SK-N-SH treated with all-trans-retinoic acid at 6 μM for 48 hours (cell line): ENCODE results near the gene ARL5A.

Experiments used
- ATAC-seq: fragments of 200-7000 bp; cut with Tn5 transposase; 3 replicates; pipeline ENCODE4 v1.9.1; 2020; ENCODE audit warnings: mild to moderate bottlenecking, moderate library complexity
- ARNTL ChIP-seq: fragments of 450-650 bp; formaldehyde crosslinking; IDR thresholded peaks from 2 replicates; pipeline ENCODE4 v1.5.0; 2020; ENCODE audit warnings: low read depth, mild to moderate bottlenecking, moderate library complexity, borderline replicate concordance
- CREB5 ChIP-seq: fragments of 250-450 bp; sonication (Bioruptor Pico); IDR thresholded peaks from 2 replicates; pipeline ENCODE4 v1.5.1; 2020; ENCODE audit warnings: low read depth, mild to moderate bottlenecking, moderate library complexity
- CSDC2 ChIP-seq: fragments of 250-450 bp; sonication (Bioruptor Pico); IDR thresholded peaks from 2 replicates; pipeline ENCODE4 v1.5.0; 2020; ENCODE audit warnings: mild to moderate bottlenecking, moderate library complexity
- CSRNP3 ChIP-seq: fragments of 250-450 bp; sonication (Bioruptor Pico); IDR thresholded peaks from 2 replicates; pipeline ENCODE4 v1.5.1; 2021; ENCODE audit warnings: mild to moderate bottlenecking, moderate library complexity
- ESRRG ChIP-seq: fragments of 250-450 bp; sonication (Bioruptor Pico); IDR thresholded peaks from 2 replicates; pipeline ENCODE4 v1.6.1; 2021; ENCODE audit warnings: mild to moderate bottlenecking
- GLIS3 ChIP-seq: fragments of 250-450 bp; sonication (Bioruptor Pico); IDR thresholded peaks from 2 replicates; pipeline ENCODE4 v1.5.0; 2020; ENCODE audit warnings: mild to moderate bottlenecking, moderate library complexity
- ISL1 ChIP-seq: fragments of 250-450 bp; sonication (Bioruptor Pico); IDR thresholded peaks from 2 replicates; pipeline ENCODE4 v2.1.2; 2022; ENCODE audit warnings: mild to moderate bottlenecking, moderate library complexity
- OSR1 ChIP-seq: fragments of 250-450 bp; sonication (Bioruptor Pico); IDR thresholded peaks from 2 replicates; pipeline ENCODE4 v1.8.0; 2022; ENCODE audit warnings: moderate library complexity, mild to moderate bottlenecking, inconsistent platforms
- POU6F1 ChIP-seq: fragments of 250-450 bp; sonication (Bioruptor Pico); IDR thresholded peaks from 2 replicates; pipeline ENCODE4 v1.8.0; 2021; ENCODE audit warnings: low read depth, mild to moderate bottlenecking, moderate library complexity, borderline replicate concordance
- PPARA ChIP-seq: fragments of 250-450 bp; sonication (Bioruptor Pico); IDR thresholded peaks from 2 replicates; pipeline ENCODE4 v1.5.0; 2020; ENCODE audit warnings: mild to moderate bottlenecking, borderline replicate concordance
- RARB ChIP-seq: fragments of 250-450 bp; sonication (Bioruptor Pico); IDR thresholded peaks from 2 replicates; pipeline ENCODE4 v1.8.0; 2021; ENCODE audit warnings: mild to moderate bottlenecking, moderate library complexity
- SNAI2 ChIP-seq: fragments of 250-450 bp; sonication (Bioruptor Pico); IDR thresholded peaks from 2 replicates; pipeline ENCODE4 v1.5.0; 2020; ENCODE audit warnings: mild to moderate bottlenecking, moderate library complexity
- TCF4 ChIP-seq: fragments of 250-450 bp; sonication (Bioruptor Pico); IDR thresholded peaks from 2 replicates; pipeline ENCODE4 v1.8.0; 2021; ENCODE audit warnings: mild to moderate bottlenecking, moderate library complexity, borderline replicate concordance
- TOX ChIP-seq: fragments of 250-450 bp; sonication (Bioruptor Pico); IDR thresholded peaks from 2 replicates; pipeline ENCODE4 v1.8.0; 2021; ENCODE audit warnings: mild to moderate bottlenecking, moderate library complexity, borderline replicate concordance
- TSHZ2 ChIP-seq: fragments of 250-450 bp; sonication (Bioruptor Pico); IDR thresholded peaks from 2 replicates; pipeline ENCODE4 v1.5.0; 2020; ENCODE audit warnings: mild to moderate bottlenecking, moderate library complexity
- ZC3H10 ChIP-seq: fragments of 250-450 bp; sonication (Bioruptor Pico); IDR thresholded peaks from 2 replicates; pipeline ENCODE4 v1.5.1; 2021; ENCODE audit warnings: mild to moderate bottlenecking, moderate library complexity
- ZFP3 ChIP-seq: fragments of 250-450 bp; sonication (Bioruptor Pico); IDR thresholded peaks from 2 replicates; pipeline ENCODE4 v1.5.0; 2020; ENCODE audit warnings: mild to moderate bottlenecking, moderate library complexity
- ZFP30 ChIP-seq: fragments of 450-650 bp; formaldehyde crosslinking; IDR thresholded peaks from 2 replicates; pipeline ENCODE4 v1.5.0; 2022; ENCODE audit warnings: mild to moderate bottlenecking, moderate library complexity
- ZNF565 ChIP-seq: fragments of 450-650 bp; formaldehyde crosslinking; conservative IDR thresholded peaks from 2 replicates; pipeline ENCODE4 v1.5.0; 2020; ENCODE audit warnings: low read depth, mild to moderate bottlenecking, moderate library complexity
- ZNF70 ChIP-seq: fragments of 450-650 bp; formaldehyde crosslinking; IDR thresholded peaks from 2 replicates; pipeline ENCODE4 v1.5.0; 2020; ENCODE audit warnings: mild to moderate bottlenecking, moderate library complexity
- ZNF8 ChIP-seq: fragments of 450-650 bp; formaldehyde crosslinking; IDR thresholded peaks from 2 replicates; pipeline ENCODE4 v1.5.0; 2020; ENCODE audit warnings: mild to moderate bottlenecking, moderate library complexity

Gene ARL5A

GRCh38 chr2:151802315-151802714 is 25.9 kb downstream of the ARL5A start:
- TF ChIP-seq ZNF565 (CRISPR knock-in tag) = no peak
- TF ChIP-seq TOX (CRISPR knock-in tag) = no peak
- no peak for TF ChIP-seq ZFP30 (CRISPR knock-in tag)
- no peak for TF ChIP-seq ZNF8 (CRISPR knock-in tag)
- TF ChIP-seq OSR1 = no peak
- TF ChIP-seq SNAI2 (CRISPR knock-in tag) = no peak
- TF ChIP-seq TCF4 = no peak
- no peak for TF ChIP-seq CSDC2 (CRISPR knock-in tag)
- no peak for TF ChIP-seq GLIS3 (CRISPR knock-in tag)
- no peak for TF ChIP-seq POU6F1
- TF ChIP-seq CSRNP3 (CRISPR knock-in tag) = no peak
- no peak for TF ChIP-seq TSHZ2 (CRISPR knock-in tag)
- TF ChIP-seq ARNTL (CRISPR knock-in tag) = no peak
- no peak for TF ChIP-seq ZFP3 (CRISPR knock-in tag)
- no peak for TF ChIP-seq ZNF70 (CRISPR knock-in tag)
- TF ChIP-seq, all 23 proteins: peak for 0
- ATAC-seq = no peak

GRCh38 chr2:151799886-151800292 is 28.3 kb downstream of the ARL5A start:
- TF ChIP-seq CREB5 (CRISPR knock-in tag) (no peak), ZC3H10 (CRISPR knock-in tag) (no peak), ZNF8 (CRISPR knock-in tag) (no peak), PPARA (CRISPR knock-in tag) (no peak), SNAI2 (CRISPR knock-in tag) (no peak), ESRRG (CRISPR knock-in tag) (no peak), CSRNP3 (CRISPR knock-in tag) (no peak), RARB (no peak), ISL1 (CRISPR knock-in tag) (no peak), TSHZ2 (CRISPR knock-in tag) (no peak), ZFP3 (CRISPR knock-in tag) (no peak), POU6F1 (no peak), ARNTL (CRISPR knock-in tag) (no peak), OSR1 (no peak)
- ATAC-seq = no peak
